Smooth muscle cell (in vitro differentiated cells): ENCODE data around the gene ATXN3L. TPM values are rescaled to one million over a fixed set of nuclear protein-coding genes. Genes with fewer than 3 reads are reported as not detected.

Experiments
- DNase-seq: peaks from one replicate; lab custom pipeline; 2025; ENCODE audit not compliant: unreplicated experiment; lab: John Stamatoyannopoulos, UW
- H2AFZ ChIP-seq: fragments of 200-600 bp; sonication (generic); 2 replicates; pipeline ENCODE4 v1.6.0; 2016; ENCODE audit warnings: antibody characterized with exemption, low read depth, mild to moderate bottlenecking
- H3F3A ChIP-seq: fragments of 200-600 bp; sonication (generic); 2 replicates; pipeline ENCODE4 v1.6.0; 2017; ENCODE audit warnings: antibody characterized with exemption, low read depth
- H3K27ac ChIP-seq: fragments of 200-600 bp; sonication (generic); 2 replicates; pipeline ENCODE4 v1.5.1; 2016; ENCODE audit warnings: low read depth, mild to moderate bottlenecking
- H3K27me3 ChIP-seq: fragments of 200-600 bp; sonication (generic); 2 replicates; pipeline ENCODE4 v1.6.1; 2016; ENCODE audit warnings: low read depth, mild to moderate bottlenecking
- H3K36me3 ChIP-seq: fragments of 200-600 bp; sonication (generic); 2 replicates; pipeline ENCODE4 v1.5.1; 2016; ENCODE audit warnings: low read depth
- H3K4me1 ChIP-seq: fragments of 200-600 bp; sonication (generic); 2 replicates; pipeline ENCODE4 v1.5.1; 2016; ENCODE audit warnings: low read depth
- H3K4me2 ChIP-seq: fragments of 200-600 bp; sonication (generic); 2 replicates; pipeline ENCODE4 v1.6.0; 2016; ENCODE audit warnings: mild to moderate bottlenecking
- H3K4me3 ChIP-seq: fragments of 200-600 bp; sonication (generic); 2 replicates; pipeline ENCODE4 v1.5.1; 2016; ENCODE audit warnings: mild to moderate bottlenecking
- H3K79me2 ChIP-seq: fragments of 200-600 bp; sonication (generic); 2 replicates; pipeline ENCODE4 v1.6.0; 2016; ENCODE audit warnings: low read depth, mild to moderate bottlenecking
- H3K9ac ChIP-seq: fragments of 200-600 bp; sonication (generic); 2 replicates; pipeline ENCODE4 v1.6.0; 2016; ENCODE audit warnings: low read depth
- H3K9me3 ChIP-seq: fragments of 200-600 bp; sonication (generic); replicated peaks from 2 replicates; pipeline ENCODE4 v1.5.1; 2016; ENCODE audit warnings: low read depth
- H4K20me1 ChIP-seq: fragments of 200-600 bp; sonication (generic); 2 replicates; pipeline ENCODE4 v1.6.0; 2016; ENCODE audit warnings: low read depth
- WGBS: methylation state at CpG from one replicate; pipeline ENCODE4 v1.1.7; 2016; ENCODE audit warnings: low lambda C conversion rate; 5-methylcytosine and 5-hydroxymethylcytosine counted together
- polyA plus RNA-seq: library from polyadenylated mRNA; unstranded; fragments of >200 nt; fragmentation: Nextera tagmentation; extraction: Ambion mirVana; gene quantifications from 2 replicates; pipeline ENCODE4 v1.2.1, GENCODE V29; 2016
- total RNA-seq: library from RNA; depleted of rRNA; stranded (reverse); fragments of >200 nt; gene quantifications from 2 replicates; pipeline ENCODE4 v1.2.3, GENCODE V29; 2014
- TF ChIP-seq, protein P1 (sequence below): fragments of 200-600 bp; sonication (generic); IDR thresholded peaks from 2 replicates; pipeline ENCODE4 v1.5.1; 2017; ENCODE audit warnings: borderline replicate concordance, mild to moderate bottlenecking, antibody characterized with exemption; ENCODE audit not compliant: insufficient read depth, poor library complexity, severe bottlenecking

Gene ATXN3L
- total RNA-seq (not detected in 2 replicates), polyA plus RNA-seq (not detected in 2 replicates)

DNA sequence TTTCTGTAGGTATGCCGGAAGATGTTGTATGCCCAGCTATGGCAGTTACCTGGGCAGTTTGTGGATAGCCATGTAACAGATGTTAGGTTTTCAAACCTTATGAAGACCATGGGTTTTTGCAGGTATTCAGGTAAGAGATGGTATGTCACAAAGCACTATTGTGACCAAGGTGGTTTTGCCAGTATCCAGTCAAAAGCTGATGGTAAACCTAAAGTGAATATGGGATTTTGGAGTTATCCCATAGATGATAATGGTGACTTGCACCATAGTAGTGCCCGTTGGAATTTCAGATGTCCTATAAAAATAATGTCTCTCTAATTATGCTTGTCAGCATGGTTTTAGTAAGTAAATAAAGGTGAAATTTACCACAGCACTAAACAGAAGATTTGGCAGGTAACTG lies at the start of gene ATXN3L:
TSS of gene ATXN3L (minus strand) at position 101 of the 400 bp plus-strand sequence. CDS start 119 bp downstream, outside the sequence.
- DNase-seq = no peak
- Histone ChIP-seq H3K4me3 (no peak within 1 kb of the TSS), H3K9ac (no peak within 1 kb of the TSS), H3K4me1 (no peaks in the 10 kb centered on the region), H3K36me3 (no peaks in the 10 kb centered on the region), H4K20me1 (no peaks in the 10 kb centered on the region), H3K4me2 (no peak within 1 kb of the TSS), H3K27me3 (no peaks in the 10 kb centered on the region), H3K9me3 (no peaks in the 10 kb centered on the region), H3F3A (no peaks in the 10 kb centered on the region), H2AFZ (no peak within 1 kb of the TSS), H3K79me2 (no peaks in the 10 kb centered on the region), H3K27ac (no peak within 1 kb of the TSS)
- TF ChIP-seq, protein P1, sequence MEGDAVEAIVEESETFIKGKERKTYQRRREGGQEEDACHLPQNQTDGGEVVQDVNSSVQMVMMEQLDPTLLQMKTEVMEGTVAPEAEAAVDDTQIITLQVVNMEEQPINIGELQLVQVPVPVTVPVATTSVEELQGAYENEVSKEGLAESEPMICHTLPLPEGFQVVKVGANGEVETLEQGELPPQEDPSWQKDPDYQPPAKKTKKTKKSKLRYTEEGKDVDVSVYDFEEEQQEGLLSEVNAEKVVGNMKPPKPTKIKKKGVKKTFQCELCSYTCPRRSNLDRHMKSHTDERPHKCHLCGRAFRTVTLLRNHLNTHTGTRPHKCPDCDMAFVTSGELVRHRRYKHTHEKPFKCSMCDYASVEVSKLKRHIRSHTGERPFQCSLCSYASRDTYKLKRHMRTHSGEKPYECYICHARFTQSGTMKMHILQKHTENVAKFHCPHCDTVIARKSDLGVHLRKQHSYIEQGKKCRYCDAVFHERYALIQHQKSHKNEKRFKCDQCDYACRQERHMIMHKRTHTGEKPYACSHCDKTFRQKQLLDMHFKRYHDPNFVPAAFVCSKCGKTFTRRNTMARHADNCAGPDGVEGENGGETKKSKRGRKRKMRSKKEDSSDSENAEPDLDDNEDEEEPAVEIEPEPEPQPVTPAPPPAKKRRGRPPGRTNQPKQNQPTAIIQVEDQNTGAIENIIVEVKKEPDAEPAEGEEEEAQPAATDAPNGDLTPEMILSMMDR = no peak
- WGBS = 97% methylated on average over 2 of the region's 2 CpGs

DNA sequence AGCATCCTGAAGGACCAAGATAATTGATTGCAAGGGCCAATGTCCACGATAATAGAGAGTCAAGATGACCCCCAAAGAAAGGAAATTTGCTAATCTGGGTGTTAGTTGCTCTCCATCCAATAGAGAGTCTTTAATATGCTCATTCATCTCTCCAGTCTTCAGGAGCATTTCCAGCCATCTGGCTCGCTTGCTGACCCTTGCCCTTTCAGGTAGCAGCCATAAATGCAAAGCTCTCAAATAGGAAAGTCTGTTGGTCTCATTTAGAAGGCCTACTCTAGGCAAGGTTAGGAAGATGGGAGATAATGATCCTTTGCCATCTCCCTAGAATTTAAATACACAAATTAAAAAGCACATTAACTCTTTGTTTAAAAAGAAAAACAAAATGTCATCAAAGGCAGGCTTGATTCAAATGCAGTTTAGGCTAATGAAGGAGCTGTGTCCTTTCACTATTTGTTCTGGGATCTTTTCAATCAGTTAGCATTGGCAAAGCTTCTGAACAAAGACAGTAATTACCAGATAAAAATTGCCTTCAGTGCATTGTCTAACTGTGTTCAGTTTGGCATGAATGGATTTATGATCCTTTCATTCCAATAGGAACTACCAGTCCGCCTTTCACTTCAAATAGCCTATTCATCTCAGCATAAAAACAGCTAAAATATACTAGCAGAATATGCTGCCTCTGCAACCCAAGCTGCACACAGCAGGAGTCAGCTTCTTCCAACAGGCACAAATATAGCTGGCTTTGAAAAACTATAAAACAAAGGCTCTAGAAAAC lies 49.6 kb upstream of the ATXN3L start:
- Histone ChIP-seq H3F3A (no peaks in the 10 kb centered on the region), H3K27me3 (no peaks in the 10 kb centered on the region), H3K4me1 (peaks cover 20% of the 10 kb centered on the region), H3K27ac (no peak overlapping the region), H4K20me1 (no peaks in the 10 kb centered on the region), H3K4me3 (no peak overlapping the region), H3K9me3 (no peaks in the 10 kb centered on the region), H3K36me3 (no peaks in the 10 kb centered on the region), H3K79me2 (no peaks in the 10 kb centered on the region), H3K9ac (no peak overlapping the region), H2AFZ (no peak overlapping the region), H3K4me2 (no peak overlapping the region)
- 90% methylated on average over 3 of the region's 3 CpGs for WGBS
- DNase-seq = no peak
- TF ChIP-seq, protein P1 = no peak

DNA sequence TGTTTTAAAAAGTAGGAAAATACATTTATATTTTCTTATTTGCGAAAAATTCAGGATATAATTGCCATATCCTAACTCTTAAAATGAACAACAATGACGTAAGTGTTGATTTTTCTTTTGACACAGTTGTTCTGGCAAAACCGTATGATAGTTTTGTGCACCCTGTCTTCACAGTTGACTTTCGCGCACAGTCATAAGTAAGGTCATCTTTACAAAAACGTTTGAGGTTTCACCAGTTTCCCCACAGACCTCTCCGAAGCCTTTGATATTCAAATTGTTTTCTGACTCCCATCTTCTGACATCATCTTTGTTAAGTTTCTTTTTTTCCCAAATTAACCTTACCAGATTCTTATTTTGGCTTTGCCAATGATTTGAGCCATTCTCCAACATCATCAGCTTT lies 48.1 kb upstream of the ATXN3L start:
- TF ChIP-seq, protein P1 = no peak
- no peak overlapping the region for H3K4me2 ChIP-seq
- no peaks in the 10 kb centered on the region for H3K79me2 ChIP-seq
- no peak overlapping the region for H3K27ac ChIP-seq
- H2AFZ ChIP-seq = no peak overlapping the region
- WGBS = 81% methylated on average over 7 of the region's 7 CpGs
- H3K9me3 ChIP-seq = no peaks in the 10 kb centered on the region
- no peaks in the 10 kb centered on the region for H3F3A ChIP-seq
- no peak for DNase-seq
- H4K20me1 ChIP-seq = no peaks in the 10 kb centered on the region
- H3K36me3 ChIP-seq = no peaks in the 10 kb centered on the region
- peaks cover 15% of the 10 kb centered on the region for H3K4me1 ChIP-seq
- H3K4me3 ChIP-seq = no peak overlapping the region
- H3K27me3 ChIP-seq = no peaks in the 10 kb centered on the region
- no peak overlapping the region for H3K9ac ChIP-seq

DNA sequence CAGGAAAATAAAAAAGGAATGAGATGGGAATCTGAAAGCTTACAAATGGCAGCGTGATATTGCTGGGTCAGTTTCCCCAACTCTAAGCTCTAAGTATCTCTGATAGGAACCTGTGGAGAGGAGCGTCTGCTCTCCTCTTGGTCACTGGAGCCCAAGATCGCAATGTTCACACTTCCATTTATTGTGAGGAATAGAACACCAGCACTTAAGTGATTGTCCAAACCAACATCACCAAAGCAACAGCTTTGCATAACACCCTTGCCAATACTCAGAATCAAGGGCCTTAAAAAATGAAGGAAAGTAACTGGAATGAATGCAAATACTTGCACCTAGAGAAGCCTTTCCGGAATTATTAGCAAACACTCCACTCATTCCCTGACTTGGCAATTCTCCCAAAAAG lies 46.8 kb upstream of the ATXN3L start:
- TF ChIP-seq, protein P1 = no peak
- DNase-seq = no peak
- Histone ChIP-seq H4K20me1 (no peaks in the 10 kb centered on the region), H3K79me2 (no peaks in the 10 kb centered on the region), H3K4me3 (no peak overlapping the region), H2AFZ (peak overlapping the region; percentile 4), H3K9me3 (no peaks in the 10 kb centered on the region), H3K27me3 (no peaks in the 10 kb centered on the region), H3K9ac (no peak overlapping the region), H3F3A (no peaks in the 10 kb centered on the region), H3K4me2 (no peak overlapping the region), H3K4me1 (peaks cover 15% of the 10 kb centered on the region), H3K27ac (no peak overlapping the region), H3K36me3 (no peaks in the 10 kb centered on the region)
- 98% methylated on average over 4 of the region's 4 CpGs for WGBS
